Esophagus squamous epithelium (tissue), 4 donors: ENCODE results near the gene UAP1L1.

Source experiments
- POLR2A ChIP-seq, 4 donors: fragments of 450-650 bp; IDR thresholded peaks; one replicate each; pipeline ENCODE4 v1.6.1; 2017; ENCODE audit warnings: antibody characterized with exemption in 4 of 4, mild to moderate bottlenecking in 4 of 4, moderate library complexity in 3 of 4
- TF ChIP-seq, protein P1 (sequence below), 6 experiments: fragments of 450-650 bp in 4 of 6; fragments of 200-600 bp in 2 of 6; sonication (generic) in 2 of 6; IDR thresholded peaks; one replicate each; pipeline ENCODE4 v1.5.1; 2016 to 2019; ENCODE audit warnings: antibody characterized with exemption in 6 of 6, mild to moderate bottlenecking in 4 of 6, moderate library complexity in 4 of 6

DNA sequence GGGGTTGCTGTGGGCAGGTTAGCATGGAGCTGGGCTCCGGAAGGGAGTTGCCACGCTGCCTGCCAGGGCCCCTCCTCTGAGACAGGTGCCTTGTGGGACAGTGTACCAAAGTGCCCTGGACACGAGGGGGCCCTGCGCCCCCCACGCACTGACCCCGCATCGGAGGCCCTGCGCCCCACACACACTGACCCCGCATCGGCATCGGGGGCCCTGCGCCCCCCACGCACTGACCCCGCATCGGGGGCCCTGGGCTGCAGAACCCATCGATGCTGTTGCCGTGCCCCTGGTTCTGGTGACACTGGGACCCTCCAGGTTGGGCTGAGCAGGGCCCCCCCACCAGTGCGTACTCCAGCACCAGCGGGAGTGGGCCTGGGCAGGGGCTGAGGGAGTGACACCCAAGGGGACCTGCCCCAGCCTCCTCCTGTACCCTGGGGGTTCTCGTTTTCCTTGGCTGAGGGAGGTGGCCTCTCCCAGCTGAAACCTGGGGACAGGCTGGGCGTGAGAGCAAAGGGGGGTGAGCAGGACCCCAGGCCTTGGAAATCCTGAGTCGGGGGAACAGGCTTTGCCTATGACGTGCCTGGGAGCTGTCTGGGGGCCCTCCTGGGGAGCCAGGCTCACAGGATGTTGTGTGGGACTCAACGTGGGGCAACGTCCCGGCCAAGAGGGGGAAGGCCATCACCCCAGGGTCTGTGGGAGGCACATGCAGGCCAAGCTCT is 13.8 kb upstream of the UAP1L1 start:
- no peak for TF ChIP-seq POLR2A (IDR thresholded peaks at IDR 0.05)
- TF ChIP-seq, protein P1, sequence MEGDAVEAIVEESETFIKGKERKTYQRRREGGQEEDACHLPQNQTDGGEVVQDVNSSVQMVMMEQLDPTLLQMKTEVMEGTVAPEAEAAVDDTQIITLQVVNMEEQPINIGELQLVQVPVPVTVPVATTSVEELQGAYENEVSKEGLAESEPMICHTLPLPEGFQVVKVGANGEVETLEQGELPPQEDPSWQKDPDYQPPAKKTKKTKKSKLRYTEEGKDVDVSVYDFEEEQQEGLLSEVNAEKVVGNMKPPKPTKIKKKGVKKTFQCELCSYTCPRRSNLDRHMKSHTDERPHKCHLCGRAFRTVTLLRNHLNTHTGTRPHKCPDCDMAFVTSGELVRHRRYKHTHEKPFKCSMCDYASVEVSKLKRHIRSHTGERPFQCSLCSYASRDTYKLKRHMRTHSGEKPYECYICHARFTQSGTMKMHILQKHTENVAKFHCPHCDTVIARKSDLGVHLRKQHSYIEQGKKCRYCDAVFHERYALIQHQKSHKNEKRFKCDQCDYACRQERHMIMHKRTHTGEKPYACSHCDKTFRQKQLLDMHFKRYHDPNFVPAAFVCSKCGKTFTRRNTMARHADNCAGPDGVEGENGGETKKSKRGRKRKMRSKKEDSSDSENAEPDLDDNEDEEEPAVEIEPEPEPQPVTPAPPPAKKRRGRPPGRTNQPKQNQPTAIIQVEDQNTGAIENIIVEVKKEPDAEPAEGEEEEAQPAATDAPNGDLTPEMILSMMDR (IDR thresholded peaks at IDR 0.05): no peak
